Tibial artery (tissue), 4 donors: Measurements from ENCODE around the gene SMDT1.
"Not testable (repeated sequence)": the region's sequence is repeated elsewhere in the genome, so short reads cannot be mapped to it uniquely, and the experiment has no call there.

Experiments
- DNase-seq, 2 donors: peaks; one replicate each; pipeline ENCODE4 v3.0.0-alpha.2; 2019
- H3K27ac ChIP-seq, 2 donors: fragments of 200-600 bp; sonication (generic) in 1 of 2; 1 replicate in 1 of 2; 2 replicates in 1 of 2; pipeline ENCODE4 v1.5.1; 2018 to 2019; ENCODE audit warnings: mild to moderate bottlenecking in 1 of 2
- H3K27me3 ChIP-seq, 2 donors: fragments of 200-600 bp; sonication (generic) in 1 of 2; one replicate each; pipeline versions ENCODE4 v1.5.1 to v1.6.0; 2016 to 2019
- H3K36me3 ChIP-seq, 3 donors: fragments of 200-600 bp; sonication (generic) in 2 of 3; one replicate each; pipeline ENCODE4 v1.5.1; 2016 to 2019; ENCODE audit warnings: mild to moderate bottlenecking in 2 of 3
- H3K4me1 ChIP-seq, 4 donors: fragments of 200-600 bp; sonication (generic) in 2 of 4; 1 replicate in 3 of 4; 2 replicates in 1 of 4; pipeline ENCODE4 v1.5.1; 2016 to 2019
- H3K4me3 ChIP-seq, 2 donors: fragments of 200-600 bp; sonication (generic) in 1 of 2; 1 replicate in 1 of 2; 2 replicates in 1 of 2; pipeline ENCODE4 v1.5.1; 2018 to 2019; ENCODE audit warnings: mild to moderate bottlenecking in 2 of 2
- H3K9me3 ChIP-seq, 3 donors: fragments of 200-600 bp; sonication (generic) in 1 of 3; one replicate each; pipeline ENCODE4 v1.5.1; 2016 to 2019
- CTCF ChIP-seq, 2 experiments: fragments of 200-600 bp in 1 of 2; fragments of 450-650 bp in 1 of 2; IDR thresholded peaks; one replicate each; pipeline ENCODE4 v1.5.1; 2017 to 2019; ENCODE audit warnings: antibody characterized with exemption in 2 of 2, mild to moderate bottlenecking in 1 of 2, moderate library complexity in 1 of 2
- intact Hi-C: fragments of 100-400 bp; cut with DNase I; formaldehyde crosslinking; loops from one replicate; pipeline ENCODE4 v1.15.0; 2023; ENCODE audit warnings: low total_unique reads

SMDT1 gene

GRCh38 chr22:42067671-42068251, 11.7 kb upstream of the SMDT1 start:
- DNase-seq = no peak
- H3K36me3 ChIP-seq = peaks cover 18 to 54% (median 49%) of the 10 kb centered on the region in 3 donors
- intact Hi-C loops = no loop called here
- peaks cover 0 to 20% (median 12%) of the 10 kb centered on the region in 4 donors for H3K4me1 ChIP-seq
- no peaks in the 10 kb centered on the region for H3K9me3 ChIP-seq
- no peak for TF ChIP-seq CTCF (IDR thresholded peaks at IDR 0.05)
- H3K27me3 ChIP-seq = no peaks in the 10 kb centered on the region
- H3K27ac ChIP-seq = no peak overlapping the region
- H3K4me3 ChIP-seq = no peak overlapping the region

- intact Hi-C loops = no loop called here
- no peak for DNase-seq
- Histone ChIP-seq H3K27me3 (no peaks in the 10 kb centered on the region), H3K36me3 (peaks cover 13 to 49% (median 43%) of the 10 kb centered on the region in 3 donors), H3K27ac (no peak overlapping the region), H3K9me3 (no peaks in the 10 kb centered on the region), H3K4me1 (peaks cover 0 to 21% (median 13%) of the 10 kb centered on the region in 4 donors), H3K4me3 (no peak overlapping the region)
- TF ChIP-seq CTCF (IDR thresholded peaks at IDR 0.05) = no peak
Observed at GRCh38 chr22:42068291-42068690, 11.2 kb upstream of the SMDT1 start.

GRCh38 chr22:42069801-42070516, 9.5 kb upstream of the SMDT1 start:
- Histone ChIP-seq H3K4me3 (peak overlapping the region; percentile 53 to 81), H3K36me3 (peaks cover 13 to 36% (median 34%) of the 10 kb centered on the region in 3 donors), H3K4me1 (peaks cover 0 to 35% (median 22%) of the 10 kb centered on the region in 4 donors), H3K27ac (peak overlapping the region; percentile 81 to 83), H3K27me3 (no peaks in the 10 kb centered on the region), H3K9me3 (no peaks in the 10 kb centered on the region)
- intact Hi-C loops = loop anchor here (10.0 kb wide), 1 partner anchor 235 kb away; the partner anchor contains the start of gene SREBF2
- DNase-seq = no peak
- TF ChIP-seq CTCF (IDR thresholded peaks at IDR 0.05) = no peak

GRCh38 chr22:42070517-42071422, 8.7 kb upstream of the SMDT1 start, which contains the start of gene NAGA:
TSS of gene NAGA (minus strand) at chr22:42070812. CDS start at chr22:42070297, 515 bp downstream.
- peak within 1 kb of the TSS; percentile 81 to 83 for H3K27ac ChIP-seq
- peaks cover 9 to 30% (median 26%) of the 10 kb centered on the region in 3 donors for H3K36me3 ChIP-seq
- H3K4me3 ChIP-seq = peak within 1 kb of the TSS; percentile 53 to 81
- H3K27me3 ChIP-seq = no peaks in the 10 kb centered on the region
- TF ChIP-seq CTCF (IDR thresholded peaks at IDR 0.05) = no peak
- peak; percentile 97 to 99 for DNase-seq
- intact Hi-C loops = loop anchor here (10.0 kb wide), 1 partner anchor 236 kb away; the partner anchor contains the start of gene SREBF2
- H3K9me3 ChIP-seq = no peaks in the 10 kb centered on the region
- peaks cover 0 to 41% (median 29%) of the 10 kb centered on the region in 4 donors for H3K4me1 ChIP-seq

- H3K27me3 ChIP-seq, H3K9me3 ChIP-seq, DNase-seq: not testable (repeated sequence)
- peaks cover 1 to 30% (median 19%) of the 10 kb centered on the region in 3 donors for H3K36me3 ChIP-seq
- peaks cover 0 to 42% (median 29%) of the 10 kb centered on the region in 4 donors for H3K4me1 ChIP-seq
- intact Hi-C loops = loop anchor here (10.0 kb wide), 1 partner anchor 237 kb away; the partner anchor contains the start of gene SREBF2
- H3K27ac ChIP-seq = peak overlapping the region; percentile 81 to 83
- peak overlapping the region; percentile 53 to 81 for H3K4me3 ChIP-seq
Observed at GRCh38 chr22:42071508-42071907, 8.0 kb upstream of the SMDT1 start.
